22Rv1 (cell line): Measurements from ENCODE around the gene ACOT4.
"Not testable (repeated sequence)": the region's sequence is repeated elsewhere in the genome, so short reads cannot be mapped to it uniquely, and the experiment has no call there.

Experiments used
- CTCF ChIP-seq: fragments of 450-650 bp; IDR thresholded peaks from 2 replicates; pipeline ENCODE4 v1.5.1; 2017; ENCODE audit warnings: mild to moderate bottlenecking
- ZFX ChIP-seq: fragments of 450-650 bp; IDR thresholded peaks from 2 replicates; pipeline ENCODE4 v1.6.1; 2017; ENCODE audit warnings: antibody characterized with exemption, borderline replicate concordance

GRCh38 chr14:73582102-73582979, 9.3 kb upstream of the ACOT4 start:
- TF ChIP-seq CTCF, ZFX: not testable (repeated sequence)
